GM12878 (cell line): ENCODE data around the gene NUP93. TPM values are rescaled to one million over a fixed set of nuclear protein-coding genes. Genes with fewer than 3 reads are reported as not detected.

Experiments
- ATAC-seq: fragments of 200-7000 bp; cut with Tn5 transposase; 3 replicates; pipeline ENCODE4 v1.9.1; 2020; ENCODE audit warnings: mild to moderate bottlenecking, moderate library complexity
- BruUV-seq: library from RNA; stranded (reverse); fragments of 400-500 nt; replicated peaks from 2 replicates; lab custom pipeline; 2021; lab: Mats Ljungman, UMichigan
- CTCF ChIA-PET: fragments of 300-600 bp; sonication (Branson Sonifier 250); formaldehyde crosslinking; extraction: SDS; loops from one replicate; lab custom pipeline; 2021; ENCODE audit warnings: inconsistent platforms; lab: Yijun Ruan, JAX
- POLR2A ChIA-PET: fragments of 350-600 bp; formaldehyde crosslinking; extraction: SDS; loops from one replicate; lab custom pipeline; 2021; ENCODE audit warnings: inconsistent platforms; lab: Charles Lee
- RAD21 ChIA-PET: fragments of 300-600 bp; sonication (Branson Sonifier 250); formaldehyde crosslinking; loops from one replicate; lab custom pipeline; 2023; ENCODE audit warnings: antibody characterized with exemption; ENCODE audit not compliant: unreplicated experiment; lab: Charles Lee
- SMC1A ChIA-PET: fragments of 300-600 bp; sonication (Branson Sonifier 250); formaldehyde crosslinking; loops from one replicate; lab custom pipeline; 2023; ENCODE audit not compliant: unreplicated experiment, uncharacterized antibody; lab: Charles Lee
- DNase-seq: peaks from one replicate; pipeline ENCODE4 v3.0.0-alpha.2; 2011; ENCODE audit warnings: low read depth, low spot score
- FAIRE-seq: peaks from 3 replicates; lab custom pipeline; 2011; peaks lifted over from hg19 to GRCh38; lab: Jason Lieb, UNC
- H2AFZ ChIP-seq: 2 replicates; pipeline ENCODE4 v1.6.0; 2011; ENCODE audit warnings: low read depth, low read length, control low read depth; ENCODE audit not compliant: control insufficient read depth
- H3K27ac ChIP-seq: 2 replicates; pipeline ENCODE4 v1.5.1; 2011; ENCODE audit warnings: control low read depth; ENCODE audit not compliant: control insufficient read depth, insufficient read depth
- H3K27me3 ChIP-seq, 2 experiments: replicated peaks in 1 of 2; 2 replicates each; pipeline versions ENCODE4 v1.6.0 to v1.6.1; 2011; ENCODE audit warnings: low read length in 1 of 2; ENCODE audit not compliant: control insufficient read depth in 2 of 2, insufficient read depth in 2 of 2
- H3K36me3 ChIP-seq, 2 experiments: 2 replicates each; pipeline ENCODE4 v1.5.1; 2011; ENCODE audit warnings: low read length in 1 of 2; ENCODE audit not compliant: control insufficient read depth in 2 of 2, insufficient read depth in 2 of 2
- H3K4me1 ChIP-seq: 2 replicates; pipeline ENCODE4 v1.6.1; 2011; ENCODE audit warnings: mild to moderate bottlenecking, low read length, moderate library complexity, mixed read lengths; ENCODE audit not compliant: control insufficient read depth, insufficient read depth
- H3K4me2 ChIP-seq: 2 replicates; pipeline ENCODE4 v1.6.0; 2011; ENCODE audit warnings: control low read depth; ENCODE audit not compliant: control insufficient read depth, insufficient read depth
- H3K4me3 ChIP-seq: fragments of 200-600 bp; sonication (generic); 2 replicates; pipeline ENCODE4 v1.5.1; 2016
- H3K79me2 ChIP-seq: 2 replicates; pipeline ENCODE4 v1.6.0; 2011; ENCODE audit warnings: low read length; ENCODE audit not compliant: control insufficient read depth, insufficient read depth
- H3K9ac ChIP-seq: 2 replicates; pipeline ENCODE4 v1.8.0; 2011; ENCODE audit warnings: low read length, control low read depth, mixed read lengths; ENCODE audit not compliant: control insufficient read depth, insufficient read depth
- H3K9me3 ChIP-seq: replicated peaks from 3 replicates; pipeline ENCODE4 v1.5.1; 2011; ENCODE audit warnings: mild to moderate bottlenecking, low read length; ENCODE audit not compliant: control insufficient read depth, insufficient read depth
- H4K20me1 ChIP-seq: 2 replicates; pipeline ENCODE4 v1.6.0; 2011; ENCODE audit not compliant: control insufficient read depth, insufficient read depth
- BCL11A ChIP-seq: IDR thresholded peaks from 2 replicates; pipeline ENCODE4 v1.6.1; 2011; ENCODE audit warnings: low read depth, low read length
- SMARCA5 ChIP-seq: fragments of 450-650 bp; IDR thresholded peaks from 2 replicates; pipeline ENCODE4 v1.6.1; 2017; ENCODE audit warnings: mild to moderate bottlenecking
- SRF ChIP-seq, 2 experiments: IDR thresholded peaks; 2 replicates each; pipeline ENCODE4 v1.6.1; 2011; ENCODE audit warnings: low read depth in 2 of 2, low read length in 2 of 2, mild to moderate bottlenecking in 1 of 2, moderate library complexity in 1 of 2
- WGBS: methylation state at CpG from one replicate; pipeline ENCODE4 v1.1.6; 2016; ENCODE audit warnings: low lambda C conversion rate; ENCODE audit not compliant: insufficient replicate concordance, insufficient coverage; ENCODE audit errors: missing lambda C conversion rate; 5-methylcytosine and 5-hydroxymethylcytosine counted together
- in situ Hi-C: fragments of 300-500 bp; cut with MboI; formaldehyde crosslinking; loops from 9 replicates; pipeline ENCODE4 v1.14.3; 2018; ENCODE audit warnings: mixed read lengths
- intact Hi-C: fragments of 100-400 bp; cut with micrococcal nuclease; formaldehyde crosslinking; loops from one replicate; pipeline ENCODE4 v1.14.2; 2022; ENCODE audit not compliant: unreplicated experiment
- polyA plus RNA-seq, 11 experiments: library from polyadenylated mRNA; depleted of rRNA in 4 of 11; unstranded in 6 of 11; stranded (reverse) in 5 of 11; fragments of >200 nt; fragmentation: Nextera tagmentation in 4 of 11; fragmentation: Illumina TruSeq in 1 of 11; extraction: Ambion mirVana in 4 of 11; extraction: Trizol in 1 of 11; gene quantifications; 1 replicate in 1 of 11; 2 replicates in 10 of 11; pipeline versions ENCODE4 v1.2.1 to v1.2.3, GENCODE V29; 2011 to 2016; ENCODE audit warnings: inconsistent platforms in 2 of 11, missing spikeins in 2 of 11, low read depth in 1 of 11
- total RNA-seq, 4 experiments: library from RNA; depleted of rRNA in 3 of 4; stranded (reverse); fragments of >200 nt in 3 of 4; fragmentation: Illumina TruSeq in 1 of 4; extraction: Trizol in 1 of 4; gene quantifications; 2 replicates each; pipeline versions ENCODE4 v1.2.1 to v1.2.3, GENCODE V29; 2013 to 2021
- TF ChIP-seq, protein P1 (sequence below): fragments of 450-650 bp; IDR thresholded peaks from 2 replicates; pipeline ENCODE4 v1.6.1; 2017; ENCODE audit warnings: antibody characterized with exemption, mild to moderate bottlenecking, moderate library complexity

Gene NUP93
- total and polyA plus RNA-seq, 10 of the 15 experiments (the other 5 are each of a cell fraction or from before 2014, with no cell fraction given), result 82.2 to 175 (median 101) TPM

DNA sequence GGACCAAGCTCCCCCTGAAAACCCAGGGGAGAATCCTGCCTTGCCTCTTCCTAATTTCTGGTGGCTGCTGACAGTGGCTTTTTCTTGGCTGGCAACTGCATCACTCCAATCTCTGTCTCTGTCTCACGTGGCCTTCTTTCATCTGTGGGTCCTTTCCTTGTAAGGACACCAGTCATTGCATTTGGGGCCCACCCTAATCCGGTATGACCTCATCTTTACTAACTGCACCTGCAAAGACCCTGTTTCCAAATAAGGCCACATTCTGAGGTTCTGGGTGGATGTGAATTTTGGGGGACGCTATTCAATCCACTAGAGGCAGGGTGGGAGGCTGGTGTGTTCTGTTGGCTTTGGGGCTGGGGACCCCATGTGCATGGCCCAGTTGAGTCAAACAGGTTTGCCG is 146.1 kb downstream of the NUP93 start:
- in situ Hi-C loops (no loop called here), intact Hi-C loops (no loop called here)
- DNase-seq (no peak), FAIRE-seq (no peak), ATAC-seq (no peak)
- no peaks in the 10 kb centered on the region for H4K20me1 ChIP-seq
- ChIA-PET POLR2A (no interaction called here), RAD21 (interaction anchor here (1.1 kb wide), 1 partner anchor 13 kb away, joined by 5 read pairs; no protein-coding TSS in a partner anchor), CTCF (interaction anchor here (0.7 to 2.7 kb wide), 6 partner anchors 9 to 169 kb away, joined by 3 to 10 read pairs (median 5); no protein-coding TSS in a partner anchor), SMC1A (interaction anchor here (1.0 to 1.8 kb wide), 3 partner anchors 35 to 61 kb away, joined by 3 to 5 read pairs (median 3); no protein-coding TSS in a partner anchor)
- no peaks in the 10 kb centered on the region for H3K79me2 ChIP-seq
- H2AFZ ChIP-seq, result no peak overlapping the region
- H3K36me3 ChIP-seq, result no peaks in the 10 kb centered on the region
- no peaks in the 10 kb centered on the region for H3K9me3 ChIP-seq
- WGBS, result 51% methylated on average over 4 of the region's 4 CpGs
- no peak overlapping the region for H3K9ac ChIP-seq
- BruUV-seq, result no TSS peak
- no peak overlapping the region for H3K4me3 ChIP-seq
- TF ChIP-seq BCL11A, result no peak
- TF ChIP-seq, protein P1, sequence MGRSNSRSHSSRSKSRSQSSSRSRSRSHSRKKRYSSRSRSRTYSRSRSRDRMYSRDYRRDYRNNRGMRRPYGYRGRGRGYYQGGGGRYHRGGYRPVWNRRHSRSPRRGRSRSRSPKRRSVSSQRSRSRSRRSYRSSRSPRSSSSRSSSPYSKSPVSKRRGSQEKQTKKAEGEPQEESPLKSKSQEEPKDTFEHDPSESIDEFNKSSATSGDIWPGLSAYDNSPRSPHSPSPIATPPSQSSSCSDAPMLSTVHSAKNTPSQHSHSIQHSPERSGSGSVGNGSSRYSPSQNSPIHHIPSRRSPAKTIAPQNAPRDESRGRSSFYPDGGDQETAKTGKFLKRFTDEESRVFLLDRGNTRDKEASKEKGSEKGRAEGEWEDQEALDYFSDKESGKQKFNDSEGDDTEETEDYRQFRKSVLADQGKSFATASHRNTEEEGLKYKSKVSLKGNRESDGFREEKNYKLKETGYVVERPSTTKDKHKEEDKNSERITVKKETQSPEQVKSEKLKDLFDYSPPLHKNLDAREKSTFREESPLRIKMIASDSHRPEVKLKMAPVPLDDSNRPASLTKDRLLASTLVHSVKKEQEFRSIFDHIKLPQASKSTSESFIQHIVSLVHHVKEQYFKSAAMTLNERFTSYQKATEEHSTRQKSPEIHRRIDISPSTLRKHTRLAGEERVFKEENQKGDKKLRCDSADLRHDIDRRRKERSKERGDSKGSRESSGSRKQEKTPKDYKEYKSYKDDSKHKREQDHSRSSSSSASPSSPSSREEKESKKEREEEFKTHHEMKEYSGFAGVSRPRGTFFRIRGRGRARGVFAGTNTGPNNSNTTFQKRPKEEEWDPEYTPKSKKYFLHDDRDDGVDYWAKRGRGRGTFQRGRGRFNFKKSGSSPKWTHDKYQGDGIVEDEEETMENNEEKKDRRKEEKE, result no peak
- TF ChIP-seq SMARCA5, result no peak
- TF ChIP-seq SRF (IDR thresholded peaks at IDR 0.05; ENCODE audit: low read depth in 2 of 2, low read length in 2 of 2), result peak in 1 of 2 experiments; percentile 87; a peak in 2 of 4 replicates
- peaks cover 17% of the 10 kb centered on the region for H3K4me1 ChIP-seq
- no peaks in the 10 kb centered on the region for H3K27me3 ChIP-seq
- no peak overlapping the region for H3K4me2 ChIP-seq
- no peak overlapping the region for H3K27ac ChIP-seq
